CD8-positive, alpha-beta memory T cell (primary cell): ENCODE results near the gene RPL36. TPM values are rescaled to one million over a fixed set of nuclear protein-coding genes. Genes with fewer than 3 reads are reported as not detected.

Experiments used
- CTCF ChIA-PET: fragments of 350-600 bp; sonication (Branson Sonifier 250); formaldehyde crosslinking; loops from one replicate; lab custom pipeline; 2021; ENCODE audit warnings: antibody characterized with exemption; lab: Charles Lee
- POLR2A ChIA-PET: fragments of 350-600 bp; sonication (Branson Sonifier 250); formaldehyde crosslinking; loops from one replicate; lab custom pipeline; 2021; ENCODE audit warnings: antibody characterized with exemption; lab: Charles Lee
- DNase-seq, 5 donors: peaks; one replicate each; pipeline versions ENCODE4 v3.0.0 to v3.0.0-alpha.2; 2020 to 2022; ENCODE audit warnings: mixed read lengths in 1 of 5
- H3K27ac ChIP-seq: one replicate; pipeline ENCODE4 v1.7.0; 2013; ENCODE audit warnings: low read depth, mild to moderate bottlenecking, low read length, moderate library complexity
- H3K27me3 ChIP-seq: 2 replicates; pipeline ENCODE4 v1.7.0; 2013; ENCODE audit warnings: low read length, mild to moderate bottlenecking; ENCODE audit not compliant: insufficient read depth, poor library complexity, severe bottlenecking
- H3K36me3 ChIP-seq: 2 replicates; pipeline ENCODE4 v1.7.0; 2013; ENCODE audit warnings: mild to moderate bottlenecking, low read length, moderate library complexity; ENCODE audit not compliant: insufficient read depth
- H3K4me1 ChIP-seq: 2 replicates; pipeline ENCODE4 v1.7.0; 2013; ENCODE audit warnings: mild to moderate bottlenecking, low read length, moderate library complexity; ENCODE audit not compliant: insufficient read depth
- H3K4me3 ChIP-seq: 2 replicates; pipeline ENCODE4 v1.7.0; 2013; ENCODE audit warnings: mild to moderate bottlenecking, low read length
- H3K9me3 ChIP-seq: 2 replicates; pipeline ENCODE4 v1.7.0; 2013; ENCODE audit warnings: mild to moderate bottlenecking, low read length
- H3K27ac Mint-ChIP-seq, 8 donors: one replicate each; pipeline ENCODE4 v1.8.0; 2020 to 2021; ENCODE audit warnings: mixed read lengths in 8 of 8, mild to moderate bottlenecking in 6 of 8, inconsistent platforms in 3 of 8, moderate library complexity in 3 of 8
- H3K27me3 Mint-ChIP-seq, 2 donors: one replicate each; pipeline ENCODE4 v1.8.0; 2020 to 2021; ENCODE audit warnings: mixed read lengths in 2 of 2, mild to moderate bottlenecking in 1 of 2, moderate library complexity in 1 of 2
- H3K36me3 Mint-ChIP-seq, 3 donors: one replicate each; pipeline ENCODE4 v1.8.0; 2020 to 2021; ENCODE audit warnings: mixed read lengths in 3 of 3, inconsistent platforms in 1 of 3, mild to moderate bottlenecking in 1 of 3
- H3K4me1 Mint-ChIP-seq, 3 donors: one replicate each; pipeline ENCODE4 v1.8.0; 2020 to 2021; ENCODE audit warnings: mixed read lengths in 3 of 3, inconsistent platforms in 1 of 3, mild to moderate bottlenecking in 1 of 3
- H3K4me3 Mint-ChIP-seq, 7 donors: one replicate each; pipeline ENCODE4 v1.8.0; 2020 to 2021; ENCODE audit warnings: mixed read lengths in 7 of 7, mild to moderate bottlenecking in 6 of 7, moderate library complexity in 4 of 7, inconsistent platforms in 2 of 7
- H3K9me3 Mint-ChIP-seq, 5 donors: one replicate each; pipeline ENCODE4 v1.8.0; 2020 to 2022; ENCODE audit warnings: mixed read lengths in 5 of 5, mild to moderate bottlenecking in 3 of 5, moderate library complexity in 2 of 5, inconsistent platforms in 1 of 5
- polyA plus RNA-seq: library from polyadenylated mRNA; unstranded; fragments of 300-500 nt; fragmentation: Illumina TruSeq; gene quantifications from one replicate; pipeline ENCODE4 v1.2.3, GENCODE V29; 2021
- total RNA-seq, 2 experiments: library from RNA; stranded (reverse); gene quantifications; one replicate each; pipeline ENCODE4 v1.2.3, GENCODE V29; 2021

Gene RPL36
- total and polyA plus RNA-seq, 3 experiments from 2014 or later: 1,478 to 2,003 (median 1,485) TPM

DNA sequence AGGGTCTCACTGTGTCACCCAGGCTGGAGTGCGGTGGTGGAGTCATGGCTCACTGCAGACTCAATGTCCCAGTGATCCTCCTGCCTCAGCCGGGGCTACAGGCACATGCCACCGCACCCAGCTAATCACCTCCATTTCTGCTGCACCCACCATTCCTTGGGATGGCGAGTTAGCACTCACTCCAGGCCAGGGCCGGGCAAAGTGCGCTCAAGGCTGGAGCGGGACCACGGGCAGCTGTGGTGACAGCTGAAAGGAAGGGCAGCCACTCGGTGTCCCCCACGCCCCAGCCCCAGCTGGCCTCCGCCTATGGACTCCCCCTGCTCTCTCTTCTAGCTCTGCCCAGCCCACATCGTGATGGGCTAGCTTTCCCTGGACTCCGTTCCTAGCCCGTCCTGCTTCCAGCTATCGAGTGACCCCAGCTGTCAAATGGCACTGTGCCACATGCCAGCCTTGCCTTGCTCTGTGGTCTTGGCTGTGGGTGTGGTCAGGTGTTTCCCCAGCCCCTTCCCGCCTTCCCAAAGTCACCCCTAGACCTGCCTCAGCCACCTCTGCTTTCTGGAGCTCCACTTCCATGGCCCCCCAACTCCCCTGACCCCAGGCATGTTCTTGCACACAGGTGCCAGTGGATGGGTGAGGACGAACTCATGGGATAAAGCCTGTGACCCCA is 13.9 kb upstream of the RPL36 start:
- no peaks in the 10 kb centered on the region for H3K9me3 ChIP-seq
- H3K27ac ChIP-seq: no peak overlapping the region
- H3K36me3 ChIP-seq: no peaks in the 10 kb centered on the region
- no peak for DNase-seq
- Mint-ChIP-seq H3K27ac (no peak overlapping the region), H3K4me3 (peak overlapping the region in 1 of 7 donors; percentile 37), H3K9me3 (no peaks in the 10 kb centered on the region), H3K36me3 (peaks cover 0 to 14% (median 3%) of the 10 kb centered on the region in 3 donors), H3K27me3 (no peaks in the 10 kb centered on the region), H3K4me1 (peaks cover 10 to 21% (median 19%) of the 10 kb centered on the region in 3 donors)
- H3K27me3 ChIP-seq: no peaks in the 10 kb centered on the region
- POLR2A ChIA-PET: interaction anchor here (1.3 kb wide), 1 partner anchor 14 kb away, joined by 4 read pairs; the partner anchor contains the start of gene RPL36
- no peak overlapping the region for H3K4me3 ChIP-seq
- CTCF ChIA-PET: interaction anchor here (1.9 to 2.2 kb wide), 2 partner anchors 11 to 14 kb away, joined by 5 to 8 read pairs; partner anchors contain the start of gene RPL36
- H3K4me1 ChIP-seq: peaks cover 13% of the 10 kb centered on the region

DNA sequence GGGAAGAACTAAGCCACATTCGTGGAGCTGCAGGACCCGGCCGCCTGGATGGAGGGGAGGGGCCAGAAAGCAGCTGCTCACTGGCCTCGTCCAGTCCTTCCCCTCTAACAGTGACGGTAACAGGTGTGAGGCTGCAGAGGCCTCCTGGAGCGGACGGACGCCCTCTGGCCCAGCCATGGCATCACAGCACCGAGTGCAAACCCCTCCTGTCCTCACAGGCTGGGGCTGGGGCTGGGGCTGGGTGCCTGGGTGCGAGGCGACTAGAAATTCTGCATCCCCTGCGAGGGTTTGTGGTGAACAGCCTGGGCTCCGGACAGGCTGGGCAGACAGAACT is 13.4 kb upstream of the RPL36 start:
- H3K27ac ChIP-seq: no peak overlapping the region
- Mint-ChIP-seq H3K9me3 (no peaks in the 10 kb centered on the region), H3K4me1 (peaks cover 14 to 26% (median 24%) of the 10 kb centered on the region in 3 donors), H3K27ac (no peak overlapping the region), H3K4me3 (no peak overlapping the region), H3K27me3 (no peaks in the 10 kb centered on the region), H3K36me3 (peaks cover 0 to 12% (median 3%) of the 10 kb centered on the region in 3 donors)
- DNase-seq: no peak
- CTCF ChIA-PET: interaction anchor here (1.9 to 2.2 kb wide), 2 partner anchors 11 to 13 kb away, joined by 5 to 8 read pairs; partner anchors contain the start of gene RPL36
- no peaks in the 10 kb centered on the region for H3K9me3 ChIP-seq
- H3K4me1 ChIP-seq: peaks cover 18% of the 10 kb centered on the region
- no peak overlapping the region for H3K4me3 ChIP-seq
- no peaks in the 10 kb centered on the region for H3K36me3 ChIP-seq
- POLR2A ChIA-PET: interaction anchor here (0.8 to 1.3 kb wide), 2 partner anchors 13 to 54 kb away, joined by 4 to 9 read pairs; partner anchors contain the start of genes RPL36, SAFB and SAFB2
- H3K27me3 ChIP-seq: no peaks in the 10 kb centered on the region

DNA sequence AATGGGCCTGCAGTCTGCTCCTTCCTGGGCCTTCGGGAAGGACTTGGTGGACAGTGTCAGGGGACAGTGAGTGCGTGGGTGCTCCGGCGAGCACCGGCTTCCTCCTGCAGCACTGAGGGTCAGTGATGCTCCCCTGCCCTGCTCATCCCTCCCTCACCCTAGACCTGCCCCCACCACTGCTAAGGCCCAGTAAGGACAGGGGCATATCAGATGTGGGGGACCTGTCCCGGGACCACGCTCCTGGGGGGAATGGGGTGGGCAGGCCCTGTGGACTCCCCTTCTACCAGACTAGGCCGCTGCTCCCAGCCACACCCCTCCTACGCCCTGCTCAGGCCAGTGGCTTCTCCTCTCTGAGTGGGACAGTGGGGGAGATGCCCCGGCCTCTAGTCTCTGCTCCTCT is 13.0 kb upstream of the RPL36 start:
- no peak overlapping the region for H3K27ac ChIP-seq
- no peak for DNase-seq
- ChIA-PET POLR2A (interaction anchor here (0.8 to 1.3 kb wide), 2 partner anchors 13 to 54 kb away, joined by 4 to 9 read pairs; partner anchors contain the start of genes RPL36, SAFB and SAFB2), CTCF (interaction anchor here (1.9 to 2.2 kb wide), 2 partner anchors 10 to 13 kb away, joined by 5 to 8 read pairs; partner anchors contain the start of gene RPL36)
- H3K36me3 Mint-ChIP-seq: peaks cover 0 to 11% (median 3%) of the 10 kb centered on the region in 3 donors
- peaks cover 0 to 2% of the 10 kb centered on the region in 2 donors for H3K27me3 Mint-ChIP-seq
- H3K4me1 Mint-ChIP-seq: peaks cover 17 to 30% (median 28%) of the 10 kb centered on the region in 3 donors
- H3K4me1 ChIP-seq: peaks cover 21% of the 10 kb centered on the region
- no peaks in the 10 kb centered on the region for H3K9me3 Mint-ChIP-seq
- H3K4me3 Mint-ChIP-seq: peak overlapping the region in 1 of 7 donors; percentile 34
- no peaks in the 10 kb centered on the region for H3K27me3 ChIP-seq
- peak overlapping the region in 1 of 8 donors; percentile 82 for H3K27ac Mint-ChIP-seq
- H3K9me3 ChIP-seq: no peaks in the 10 kb centered on the region
- H3K36me3 ChIP-seq: no peaks in the 10 kb centered on the region
- no peak overlapping the region for H3K4me3 ChIP-seq

DNA sequence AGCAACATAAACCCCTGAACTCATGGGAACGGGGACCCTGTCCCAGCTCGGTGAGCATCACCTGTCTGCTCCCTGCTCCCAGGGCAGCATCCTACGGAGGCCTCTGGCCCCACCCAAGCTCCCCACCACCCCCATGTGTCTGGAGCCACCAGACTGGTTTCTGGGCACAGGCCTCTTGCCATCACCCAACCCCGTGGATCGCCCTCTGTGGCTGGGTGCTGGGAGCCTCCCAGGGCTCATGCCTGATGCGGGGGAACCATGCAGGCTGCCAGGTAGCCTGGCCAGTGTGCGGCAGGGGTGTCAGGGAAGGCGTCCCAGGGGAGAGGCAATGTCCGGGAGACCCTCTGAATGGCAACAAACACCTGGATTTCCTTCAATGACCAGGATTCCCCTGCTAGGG is 12.5 kb upstream of the RPL36 start:
- H3K36me3 Mint-ChIP-seq: peaks cover 0 to 11% (median 3%) of the 10 kb centered on the region in 3 donors
- H3K4me3 Mint-ChIP-seq: peak overlapping the region in 4 of 7 donors; percentile 12 to 63 (median 44)
- Histone ChIP-seq H3K9me3 (no peaks in the 10 kb centered on the region), H3K27me3 (no peaks in the 10 kb centered on the region), H3K27ac (no peak overlapping the region), H3K36me3 (no peaks in the 10 kb centered on the region), H3K4me1 (peaks cover 21% of the 10 kb centered on the region), H3K4me3 (no peak overlapping the region)
- peaks cover 0 to 2% of the 10 kb centered on the region in 2 donors for H3K27me3 Mint-ChIP-seq
- no peak for DNase-seq
- POLR2A ChIA-PET: interaction anchor here (0.8 kb wide), 1 partner anchor 55 kb away, joined by 9 read pairs; the partner anchor contains the start of genes SAFB and SAFB2
- no peaks in the 10 kb centered on the region for H3K9me3 Mint-ChIP-seq
- H3K4me1 Mint-ChIP-seq: peaks cover 17 to 31% (median 30%) of the 10 kb centered on the region in 3 donors
- CTCF ChIA-PET: interaction anchor here (1.9 to 2.2 kb wide), 2 partner anchors 10 to 12 kb away, joined by 5 to 8 read pairs; partner anchors contain the start of gene RPL36
- H3K27ac Mint-ChIP-seq: no peak overlapping the region

DNA sequence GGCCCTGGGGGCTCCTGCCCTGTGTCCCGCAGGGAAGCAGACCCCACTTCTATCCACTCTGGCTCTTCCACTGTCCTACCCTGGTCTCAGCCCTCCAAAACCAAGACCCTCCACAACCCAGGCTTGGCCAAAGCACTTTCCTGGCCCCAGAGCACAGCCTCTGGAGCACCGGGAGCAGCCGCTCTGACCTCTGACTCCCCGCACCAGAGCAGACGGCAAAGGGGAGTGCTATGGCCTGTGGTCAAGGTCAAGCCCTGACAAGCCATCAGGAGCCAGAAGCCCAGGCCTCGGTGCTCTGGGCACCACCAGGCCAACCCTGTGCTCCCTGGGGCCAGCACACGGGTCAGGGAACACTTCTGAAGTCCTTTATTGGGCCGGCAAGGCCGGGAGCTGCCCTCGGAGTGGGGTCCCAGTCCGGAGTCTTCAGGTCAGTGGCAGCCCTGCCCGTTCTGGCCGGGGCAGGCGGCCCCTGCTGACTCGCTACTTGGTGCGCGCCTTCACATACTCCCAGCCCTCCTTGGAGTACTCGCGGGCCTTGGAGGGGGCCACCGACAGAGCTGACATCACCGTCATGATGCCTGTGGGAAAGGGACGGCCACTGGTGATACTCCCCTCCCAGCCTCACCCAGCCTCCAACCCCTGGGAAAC is 11.9 kb upstream of the RPL36 start:
- H3K36me3 Mint-ChIP-seq: peaks cover 0 to 11% (median 3%) of the 10 kb centered on the region in 3 donors
- Histone ChIP-seq H3K27ac (no peak overlapping the region), H3K27me3 (no peaks in the 10 kb centered on the region), H3K36me3 (no peaks in the 10 kb centered on the region), H3K9me3 (no peaks in the 10 kb centered on the region), H3K4me1 (peaks cover 21% of the 10 kb centered on the region), H3K4me3 (no peak overlapping the region)
- H3K27me3 Mint-ChIP-seq: peaks cover 0 to 2% of the 10 kb centered on the region in 2 donors
- H3K4me1 Mint-ChIP-seq: peaks cover 18 to 31% (median 30%) of the 10 kb centered on the region in 3 donors
- DNase-seq: no peak
- H3K27ac Mint-ChIP-seq: no peak overlapping the region
- CTCF ChIA-PET: interaction anchor here (1.3 to 2.2 kb wide), 2 partner anchors 9 to 43 kb away, joined by 5 read pairs; no protein-coding TSS in a partner anchor
- POLR2A ChIA-PET: interaction anchor here (1.0 kb wide), 1 partner anchor 55 kb away, joined by 3 read pairs; the partner anchor contains the start of genes SAFB and SAFB2
- no peak overlapping the region for H3K4me3 Mint-ChIP-seq
- no peaks in the 10 kb centered on the region for H3K9me3 Mint-ChIP-seq

DNA sequence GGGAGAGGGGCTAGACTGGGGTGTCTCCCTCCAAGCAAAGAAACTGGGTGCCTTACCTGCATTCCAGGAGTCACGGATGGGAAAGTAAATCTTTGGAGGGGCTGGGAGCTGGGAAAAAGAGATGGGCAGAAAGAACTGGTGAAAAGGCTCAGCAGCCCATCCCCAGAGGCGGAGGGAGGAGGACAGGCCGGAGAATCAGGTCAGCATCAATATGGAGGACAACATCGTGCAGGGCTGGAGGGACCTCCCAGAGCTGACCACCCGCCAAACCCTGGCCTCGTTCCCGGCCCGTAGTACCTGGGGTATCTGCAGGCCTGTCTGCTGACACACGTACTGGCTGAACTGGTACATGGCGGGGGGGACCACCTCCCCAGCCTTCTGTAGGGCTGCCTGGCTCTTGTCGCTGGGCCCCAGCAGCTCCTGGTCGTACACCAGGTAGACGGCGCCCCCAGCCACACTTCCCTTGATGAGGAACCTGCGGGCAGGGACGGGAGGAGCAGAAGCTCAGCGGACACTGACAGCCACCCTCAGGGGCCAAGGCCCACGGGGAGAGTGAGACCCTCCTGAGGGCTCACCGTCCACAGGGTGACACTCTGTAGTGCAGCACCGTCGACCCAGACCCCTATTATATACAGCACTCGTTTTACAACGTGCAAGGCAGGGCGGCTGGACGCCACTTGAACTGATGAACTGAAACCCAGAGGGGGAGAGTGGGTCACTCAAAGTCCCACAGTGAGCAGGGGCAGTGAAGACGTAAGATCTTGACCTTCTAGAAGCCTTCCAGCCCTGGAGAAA is 10.6 kb upstream of the RPL36 start:
- Histone ChIP-seq H3K4me3 (peak overlapping the region; percentile 99), H3K27me3 (no peaks in the 10 kb centered on the region), H3K4me1 (peaks cover 21% of the 10 kb centered on the region), H3K36me3 (no peaks in the 10 kb centered on the region), H3K27ac (peak overlapping the region; percentile 98), H3K9me3 (no peaks in the 10 kb centered on the region)
- no peak for DNase-seq
- ChIA-PET POLR2A (interaction anchor here (0.9 to 1.3 kb wide), 3 partner anchors 10 to 57 kb away, joined by 3 to 5 read pairs (median 3); partner anchors contain the start of genes RPL36, SAFB and SAFB2), CTCF (interaction anchor here (1.1 to 1.3 kb wide), 2 partner anchors 11 to 42 kb away, joined by 4 to 5 read pairs; partner anchors contain the start of gene RPL36)
- Mint-ChIP-seq H3K36me3 (peaks cover 0 to 11% (median 0%) of the 10 kb centered on the region in 3 donors), H3K4me1 (peaks cover 18 to 31% (median 30%) of the 10 kb centered on the region in 3 donors), H3K27me3 (peaks cover 0 to 2% of the 10 kb centered on the region in 2 donors), H3K27ac (peak overlapping the region; percentile 88 to 100 (median 100)), H3K4me3 (peak overlapping the region; percentile 85 to 97 (median 90)), H3K9me3 (no peaks in the 10 kb centered on the region)

DNA sequence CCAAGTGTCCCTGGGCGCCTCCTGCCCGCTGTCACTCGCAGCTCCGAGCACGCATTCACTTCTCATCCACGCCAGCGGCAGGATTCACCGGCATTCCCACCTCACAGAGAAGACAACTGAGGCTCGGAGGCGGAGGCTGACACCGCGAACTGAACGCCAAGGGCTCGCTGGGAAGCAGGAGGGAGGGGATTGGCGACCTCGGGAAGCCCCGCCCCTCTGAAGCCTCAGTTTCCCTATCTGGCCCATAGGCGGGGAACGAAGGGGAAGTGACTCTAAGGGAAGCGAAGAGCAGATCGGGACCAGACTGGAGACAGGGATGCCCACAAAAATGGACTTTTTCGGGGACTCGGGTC is 10.0 kb upstream of the RPL36 start:
- H3K36me3 Mint-ChIP-seq: peaks cover 0 to 11% (median 0%) of the 10 kb centered on the region in 3 donors
- peak overlapping the region; percentile 85 to 97 (median 90) for H3K4me3 Mint-ChIP-seq
- H3K4me3 ChIP-seq: peak overlapping the region; percentile 99
- peaks cover 0 to 2% of the 10 kb centered on the region in 2 donors for H3K27me3 Mint-ChIP-seq
- peak overlapping the region; percentile 98 for H3K27ac ChIP-seq
- peaks cover 21% of the 10 kb centered on the region for H3K4me1 ChIP-seq
- H3K9me3 ChIP-seq: no peaks in the 10 kb centered on the region
- ChIA-PET CTCF (interaction anchor here (1.1 kb wide), 1 partner anchor 10 kb away, joined by 4 read pairs; the partner anchor contains the start of gene RPL36), POLR2A (interaction anchor here (0.9 to 1.3 kb wide), 2 partner anchors 10 to 11 kb away, joined by 3 to 5 read pairs; partner anchors contain the start of gene RPL36)
- H3K9me3 Mint-ChIP-seq: no peaks in the 10 kb centered on the region
- H3K4me1 Mint-ChIP-seq: peaks cover 18 to 31% (median 30%) of the 10 kb centered on the region in 3 donors
- DNase-seq: no peak
- H3K36me3 ChIP-seq: no peaks in the 10 kb centered on the region
- H3K27ac Mint-ChIP-seq: peak overlapping the region; percentile 88 to 100 (median 100)
- no peaks in the 10 kb centered on the region for H3K27me3 ChIP-seq
